GM19324 (cell line): Measurements from ENCODE around the gene POU3F3.

Experiments
- ATAC-seq: cut with Tn5 transposase; IDR thresholded peaks from one replicate; pipeline ENCODE4 v1.9.1; 2021; ENCODE audit warnings: mild to moderate bottlenecking, moderate library complexity; ENCODE audit not compliant: unreplicated experiment, low FRiP score

Gene POU3F3

DNA sequence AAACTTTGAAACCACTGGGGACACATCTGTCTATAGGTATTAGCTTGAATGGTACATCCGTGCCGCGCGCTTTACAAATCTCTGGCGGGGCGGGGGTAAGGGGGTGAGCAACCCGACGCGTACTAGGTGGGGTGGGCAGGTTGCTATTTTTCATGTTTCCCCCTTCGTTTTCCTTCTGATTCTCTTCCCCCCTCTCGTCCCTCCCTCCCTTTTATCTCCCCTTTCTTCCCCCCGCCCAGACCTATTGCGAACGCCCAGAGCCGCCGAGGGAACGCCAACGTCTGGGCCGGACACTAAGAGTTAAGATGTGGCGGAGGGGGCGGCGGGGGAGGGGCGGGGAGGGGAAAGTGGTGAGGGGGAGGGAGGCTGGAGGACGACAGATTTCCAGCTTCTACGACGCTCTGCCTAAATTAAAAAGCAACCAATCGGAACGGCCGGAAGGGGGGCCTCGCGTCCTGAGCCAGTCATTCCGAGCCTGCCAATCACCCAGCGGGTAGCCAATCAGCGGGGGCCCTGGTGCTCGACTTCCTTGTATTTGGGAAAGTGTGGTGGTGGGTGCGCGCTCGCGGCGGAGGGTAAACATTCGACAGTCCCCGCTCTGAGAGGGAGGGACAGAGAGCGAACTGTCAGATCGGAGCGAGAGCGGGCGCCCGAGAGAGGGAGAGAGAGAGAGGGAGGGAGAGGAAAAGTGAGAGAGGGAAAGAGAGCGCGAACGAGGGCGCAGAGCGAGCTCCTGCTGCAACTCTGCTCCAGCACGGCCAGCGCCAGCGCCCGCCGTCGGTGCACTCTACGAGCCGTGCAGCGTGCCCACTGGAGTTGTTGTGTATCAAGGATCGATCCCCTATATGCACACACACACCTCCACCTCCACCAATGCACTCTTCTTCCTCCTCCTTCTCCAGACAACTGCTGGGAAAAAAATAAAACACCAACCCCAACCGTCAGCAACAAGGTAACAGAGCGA, at the start of gene POU3F3:
POU3F3 (plus strand) TSS at position 582 of the 964 bp plus-strand sequence. CDS start 1,396 bp downstream, outside the sequence.
- ATAC-seq, result no peak

DNA sequence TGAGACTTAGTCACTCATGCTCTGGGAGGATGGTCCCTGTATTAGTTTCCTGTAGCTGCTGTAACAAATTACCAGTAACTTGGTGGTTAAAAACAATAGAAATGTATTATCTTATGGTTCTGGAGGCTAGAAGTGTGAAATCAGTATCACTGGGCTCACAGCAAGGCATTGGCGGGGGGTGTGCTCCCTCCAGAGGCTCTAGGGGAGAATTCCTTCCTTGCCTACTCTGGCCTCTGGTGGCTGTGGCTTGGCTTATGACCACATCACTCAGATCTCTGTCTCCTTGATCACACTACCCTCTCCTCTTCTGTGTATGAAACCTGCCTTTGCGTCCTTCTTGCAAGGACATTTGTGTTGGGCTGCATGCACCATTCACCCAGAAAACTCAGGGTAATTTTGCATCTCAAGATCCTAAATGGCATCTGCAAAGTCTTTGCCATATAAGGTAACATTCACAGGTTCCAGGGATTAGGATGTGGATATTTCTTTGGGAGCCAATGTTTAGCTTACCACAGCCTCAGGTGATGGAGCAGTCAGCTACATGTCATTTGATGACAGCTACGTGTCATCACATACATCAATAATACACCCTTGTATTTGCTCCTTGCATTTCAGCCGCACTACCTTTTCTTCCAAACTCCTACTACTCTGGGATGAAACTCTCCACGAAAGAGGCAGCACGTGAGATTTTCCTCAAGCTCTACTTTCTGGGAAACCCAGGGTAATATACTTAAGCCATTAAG, 49.6 kb upstream of the POU3F3 start:
- no peak for ATAC-seq

DNA sequence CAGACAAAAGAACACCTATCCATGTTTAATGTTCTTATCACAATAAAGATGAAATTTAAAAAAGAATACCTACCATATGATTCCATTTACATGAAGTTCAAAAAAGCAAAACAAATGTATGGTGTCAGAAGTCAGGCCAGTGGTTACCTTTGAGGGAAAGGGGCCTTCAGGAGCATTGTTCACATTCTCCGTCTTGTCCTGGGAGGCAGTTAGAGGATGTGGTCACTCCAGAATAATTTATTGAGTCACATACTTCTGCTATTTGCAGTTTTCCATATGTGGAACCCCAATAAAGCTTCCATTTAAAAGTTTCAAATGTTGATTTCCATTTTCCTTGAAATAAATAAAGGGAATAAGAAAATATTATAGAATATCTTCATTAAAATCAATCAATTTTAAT, 41.6 kb upstream of the POU3F3 start:
- ATAC-seq, result no peak

DNA sequence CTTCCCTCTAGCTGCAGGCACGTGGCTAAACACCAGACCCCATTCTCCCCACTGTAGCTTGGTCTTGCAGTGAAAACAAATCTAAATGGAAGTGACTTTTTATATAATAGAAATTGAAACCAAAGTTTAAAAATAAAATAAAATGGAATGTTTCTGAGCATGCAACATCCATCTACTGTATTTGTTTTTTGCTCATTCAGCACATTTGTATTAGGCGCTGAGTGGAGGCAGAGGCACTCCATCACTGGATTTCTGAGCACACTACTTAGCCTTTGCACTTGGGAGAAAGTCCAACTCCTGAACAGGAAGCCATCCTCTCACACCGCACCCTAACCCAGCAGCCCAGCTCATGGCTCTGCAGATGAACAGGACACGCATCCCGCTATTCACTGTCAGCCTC, 37.8 kb upstream of the POU3F3 start:
- no peak for ATAC-seq

DNA sequence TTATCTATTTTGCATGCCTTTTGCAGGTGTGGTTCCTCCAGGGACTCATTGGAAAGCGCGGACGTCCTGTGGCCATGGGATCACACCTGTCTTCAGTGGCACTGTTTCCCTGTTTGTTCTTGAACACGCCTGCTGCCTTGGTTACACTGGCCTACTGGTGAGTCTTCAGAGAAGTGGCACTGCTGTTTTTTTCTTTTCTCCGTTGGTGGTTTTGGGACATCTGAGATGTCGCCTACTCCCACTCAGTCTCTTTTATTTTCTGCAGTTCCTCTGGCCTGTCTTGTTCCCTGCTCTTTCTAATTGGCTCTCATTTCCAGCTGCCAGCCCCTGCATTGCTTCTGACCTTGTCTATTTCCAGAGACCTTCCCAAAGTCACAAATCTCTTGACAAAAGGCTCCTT, 35.7 kb upstream of the POU3F3 start:
- ATAC-seq, result no peak

DNA sequence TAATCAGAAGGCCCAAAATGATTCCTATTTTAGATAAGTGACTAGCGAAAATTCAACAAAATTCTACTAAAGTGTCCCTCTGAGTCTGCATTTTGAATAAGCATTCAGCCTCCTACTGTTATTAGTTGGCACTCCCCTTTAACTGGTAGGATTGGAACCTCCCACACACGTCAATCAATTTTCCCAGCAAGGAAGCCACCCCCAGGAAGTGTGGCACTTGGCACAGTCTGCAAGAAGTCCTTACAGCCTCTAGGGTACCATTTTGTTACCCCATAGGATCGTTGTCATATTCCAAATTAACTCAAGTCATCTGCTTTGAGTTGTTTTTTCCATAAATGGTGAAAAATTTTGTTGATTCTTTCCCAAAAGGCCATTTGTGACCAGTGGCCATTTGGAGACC, 33.8 kb upstream of the POU3F3 start:
- no peak for ATAC-seq

DNA sequence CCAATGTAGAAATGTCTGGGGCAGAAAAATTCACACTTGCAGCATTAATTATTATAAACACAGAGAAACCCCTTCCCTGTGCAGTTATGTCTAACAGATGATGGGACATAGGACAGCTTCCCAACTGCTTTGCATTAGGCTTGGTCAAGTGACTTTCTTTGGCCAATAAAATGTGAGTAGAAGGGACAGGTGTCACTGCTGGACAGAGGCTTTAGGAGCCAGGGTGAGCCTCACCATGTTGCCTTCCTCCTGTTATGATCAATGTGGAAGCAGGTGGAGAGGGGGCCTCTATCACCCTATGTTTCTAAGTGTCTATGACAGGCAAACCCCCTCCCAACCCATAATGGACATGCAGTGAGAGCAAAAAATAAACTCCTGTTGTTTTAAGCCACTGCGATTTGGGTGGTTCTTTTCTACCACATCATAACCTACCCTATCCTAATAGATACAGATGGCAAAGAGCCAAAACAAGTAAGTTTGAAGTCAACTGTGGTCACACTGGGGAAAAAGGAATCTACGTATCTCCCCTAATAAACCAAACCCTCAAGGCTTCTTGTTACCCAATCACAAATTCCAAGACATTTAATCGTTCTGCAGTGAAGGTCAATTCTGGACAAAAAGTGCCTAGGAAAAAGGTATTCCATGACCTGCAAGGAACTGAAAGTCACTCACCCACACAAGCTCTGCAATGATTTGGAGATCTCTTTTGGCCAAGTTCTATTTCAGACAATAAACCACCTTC, 28.6 kb upstream of the POU3F3 start:
- no peak for ATAC-seq

DNA sequence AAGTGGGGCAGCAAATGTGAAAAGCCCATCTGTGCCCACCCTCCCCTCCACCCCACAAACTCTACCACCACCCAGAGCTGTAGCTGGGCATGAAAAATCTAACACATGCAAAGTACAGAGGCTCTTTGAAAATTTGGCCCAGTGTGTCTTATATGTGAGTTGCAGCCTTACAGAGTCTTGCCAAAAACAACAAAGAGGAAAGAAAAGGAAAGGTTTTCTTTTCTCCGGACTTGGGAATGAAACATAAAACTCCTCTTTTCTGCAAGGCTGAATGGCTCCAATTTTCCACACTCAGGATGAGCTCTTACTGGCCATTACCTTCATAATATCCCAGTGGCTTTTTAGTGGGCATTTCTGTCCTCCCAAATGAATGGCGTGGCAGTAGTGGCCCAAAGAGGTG, 27.9 kb upstream of the POU3F3 start:
- ATAC-seq, result no peak

DNA sequence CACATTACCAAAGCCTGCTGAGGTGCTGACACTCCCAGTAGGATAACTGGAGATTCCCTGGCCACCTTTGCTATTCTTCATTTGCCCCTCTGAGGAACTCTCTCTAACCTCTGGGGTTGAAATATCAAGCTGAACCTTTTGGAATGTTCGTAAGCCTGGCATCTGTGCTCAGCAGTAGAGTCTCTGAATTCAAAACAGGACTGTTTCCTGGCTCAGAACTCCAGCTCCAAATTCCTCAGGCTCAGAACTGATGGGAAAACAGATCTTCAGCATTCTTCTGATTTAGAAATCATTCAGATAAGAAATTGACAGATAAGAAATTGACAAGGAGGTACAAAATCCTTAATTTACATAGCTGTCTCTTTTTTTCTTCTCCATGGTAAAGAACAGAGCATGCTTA, 22.2 kb upstream of the POU3F3 start:
- no peak for ATAC-seq

DNA sequence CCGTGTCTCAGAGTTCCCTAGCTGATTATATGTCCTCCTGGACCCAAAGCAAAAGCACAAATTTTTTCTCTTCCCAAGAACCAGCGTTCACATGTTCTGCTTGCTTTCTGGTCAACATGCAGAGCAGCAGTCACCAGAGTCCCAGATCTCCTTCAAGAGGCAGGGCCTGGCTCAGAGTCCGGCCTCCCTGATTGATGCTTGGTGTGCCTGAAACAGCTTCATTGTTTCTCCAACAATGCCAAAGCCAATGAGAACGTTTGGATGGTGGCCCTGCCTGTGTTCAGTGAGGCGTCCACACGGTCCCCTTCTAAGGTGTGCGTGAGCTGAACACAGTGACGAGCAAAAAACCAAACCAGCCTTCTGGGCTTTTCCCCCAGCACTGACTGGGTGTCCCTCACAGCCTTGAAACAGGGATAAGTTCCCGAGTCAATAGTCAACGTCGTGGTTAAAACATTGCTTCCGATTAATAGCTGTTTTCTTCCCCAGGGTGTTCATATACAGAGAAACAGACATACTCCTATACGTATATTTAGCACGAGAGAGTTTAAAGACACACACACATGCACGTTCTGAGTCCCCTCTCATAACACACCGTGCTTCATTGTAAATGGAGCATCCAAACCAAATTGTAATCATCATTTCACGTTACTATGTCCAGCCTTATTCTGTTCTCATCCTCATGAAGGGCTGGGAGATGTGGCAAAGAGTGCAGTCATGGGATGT, 19.3 kb upstream of the POU3F3 start:
- no peak for ATAC-seq

DNA sequence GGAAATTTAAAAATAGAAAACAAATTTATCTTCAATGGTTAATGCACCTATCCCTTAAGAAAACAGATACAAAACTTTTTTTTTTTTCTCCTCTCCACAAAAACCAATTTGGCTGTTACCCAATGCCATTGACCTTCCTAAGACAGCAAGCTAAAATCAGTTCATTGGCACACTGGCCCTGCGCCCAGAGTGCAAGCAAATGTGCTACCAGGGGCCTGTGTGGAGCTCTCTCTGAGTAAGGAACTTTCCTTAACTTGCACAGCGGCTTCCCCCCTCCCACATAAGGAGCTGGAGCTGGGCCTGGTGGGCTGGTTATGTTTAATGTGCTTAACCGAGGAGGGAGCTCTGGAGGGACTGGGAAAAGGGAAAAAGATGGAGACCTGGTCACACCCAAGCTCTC, 17.6 kb upstream of the POU3F3 start:
- ATAC-seq, result no peak

DNA sequence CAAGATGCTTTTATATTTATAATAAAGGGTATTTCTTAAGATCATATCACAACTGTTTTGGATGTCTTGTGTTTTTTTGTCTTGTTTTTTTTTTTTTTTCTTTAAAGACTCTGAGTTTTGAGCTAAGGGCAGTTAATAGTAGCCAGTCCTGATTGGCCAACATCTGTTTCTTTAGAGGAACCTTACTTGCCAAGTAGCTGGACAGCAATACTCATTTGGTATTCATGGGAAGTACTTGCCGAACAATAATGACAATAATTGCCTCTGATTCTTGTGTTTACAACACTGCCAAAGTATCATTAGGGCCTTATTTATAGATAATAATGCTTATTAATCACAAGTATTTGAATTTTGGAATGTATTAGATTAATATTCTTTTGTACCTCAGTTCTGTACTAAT, 17.1 kb upstream of the POU3F3 start:
- ATAC-seq, result no peak

DNA sequence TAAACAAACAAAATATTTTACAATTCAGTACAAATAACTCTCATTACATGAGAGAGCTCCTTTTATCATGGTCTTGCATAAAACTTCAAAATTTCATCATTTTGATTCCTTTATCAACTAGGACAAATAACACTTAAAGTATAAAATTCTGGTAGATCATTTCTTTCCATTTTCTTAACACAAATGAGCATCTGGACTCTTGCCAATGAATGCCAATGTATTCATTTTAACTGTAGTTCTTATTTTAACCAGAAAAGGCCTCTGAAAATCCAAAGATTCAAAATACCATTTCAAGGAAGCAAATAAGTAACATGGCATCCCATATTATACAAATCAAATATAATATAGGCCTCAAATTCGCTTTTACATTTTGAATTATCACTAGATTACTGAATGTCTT, 13.8 kb upstream of the POU3F3 start:
- ATAC-seq, result no peak

DNA sequence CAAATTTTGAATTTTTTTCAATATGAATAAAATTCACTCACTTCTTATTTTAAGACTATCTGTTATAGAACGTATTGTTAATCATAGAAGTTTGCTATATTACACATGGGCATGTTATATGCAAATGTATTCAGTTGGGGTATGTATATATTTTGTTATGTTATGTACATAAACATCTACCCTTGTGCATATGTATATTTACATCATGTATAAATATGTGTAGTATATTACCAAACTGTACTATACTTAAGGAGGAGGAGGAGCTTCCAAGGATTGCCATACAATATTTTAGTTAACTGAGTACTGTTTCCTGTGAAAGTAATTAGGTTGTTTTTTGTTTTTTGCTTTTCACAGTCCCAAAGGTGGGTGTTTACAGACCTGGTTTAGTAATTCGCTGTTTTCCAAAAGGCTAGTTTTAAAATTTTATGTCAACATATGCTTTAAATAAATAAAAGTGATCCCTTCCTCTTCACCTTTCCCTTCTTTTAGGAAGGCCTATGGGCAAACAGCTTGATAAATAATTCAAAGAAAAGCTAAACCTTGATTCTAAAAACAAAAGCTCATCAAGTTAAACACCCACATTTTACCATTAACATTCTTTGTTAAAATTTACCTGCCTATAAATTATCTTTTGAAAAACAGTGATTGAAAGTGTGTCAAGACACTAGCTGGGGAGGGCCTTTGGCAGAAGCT, 12.9 kb upstream of the POU3F3 start:
- no peak for ATAC-seq

DNA sequence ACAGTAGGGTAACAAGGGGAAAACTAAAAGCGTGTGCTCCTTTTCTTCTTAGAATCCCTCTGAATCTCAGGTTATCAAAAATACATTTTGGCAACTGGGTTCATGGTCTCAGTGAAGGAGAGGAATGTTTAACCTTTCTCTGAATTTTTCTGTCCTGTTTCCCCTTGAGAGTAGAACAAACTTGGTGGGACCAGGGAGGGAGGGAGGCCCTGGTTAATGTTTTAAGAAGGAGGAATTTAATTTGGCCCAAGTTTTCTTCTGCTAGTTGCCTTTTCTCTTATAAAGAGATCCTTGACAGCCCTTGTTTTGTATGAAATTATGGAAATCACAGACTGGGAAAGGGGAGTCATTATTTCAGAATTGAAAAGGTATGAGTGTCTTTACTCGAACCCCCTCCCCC, 12.2 kb upstream of the POU3F3 start:
- ATAC-seq, result no peak

DNA sequence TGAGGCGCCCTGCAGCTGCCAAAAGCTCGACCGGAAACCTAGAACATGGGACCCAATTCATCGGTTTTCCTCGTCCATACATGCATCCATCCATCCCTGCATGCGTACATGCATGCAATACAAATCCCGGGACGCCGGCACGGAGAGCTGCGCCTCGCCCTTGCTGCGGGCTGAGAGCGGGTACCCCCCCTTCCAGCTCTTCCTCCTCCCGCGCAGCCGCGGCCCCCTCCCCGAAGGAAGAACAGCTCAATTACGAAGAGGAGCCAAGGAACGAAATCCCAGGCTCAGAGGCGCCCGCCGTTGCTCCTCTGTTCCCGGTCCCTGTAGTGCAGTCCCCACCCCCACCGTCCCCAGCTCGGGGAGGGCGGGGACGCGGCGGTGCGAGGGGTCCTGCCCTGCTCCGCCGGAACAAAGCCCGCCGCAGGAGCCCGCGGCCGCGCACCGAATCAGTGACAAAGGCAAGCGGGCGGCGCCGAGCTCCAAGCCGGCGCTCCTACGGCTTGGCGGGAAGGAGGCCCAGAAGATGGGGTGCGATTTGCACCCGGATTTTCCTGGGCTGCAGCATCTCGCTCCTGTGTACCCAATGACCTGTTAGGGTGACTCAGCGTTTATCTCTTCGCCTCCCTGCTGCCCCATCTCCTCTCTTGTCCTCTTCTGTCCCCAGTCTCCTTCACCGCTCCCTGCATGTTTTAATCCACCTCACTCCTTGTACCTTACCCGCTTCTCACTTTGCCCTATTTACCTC, 8.9 kb upstream of the POU3F3 start:
- no peak for ATAC-seq

DNA sequence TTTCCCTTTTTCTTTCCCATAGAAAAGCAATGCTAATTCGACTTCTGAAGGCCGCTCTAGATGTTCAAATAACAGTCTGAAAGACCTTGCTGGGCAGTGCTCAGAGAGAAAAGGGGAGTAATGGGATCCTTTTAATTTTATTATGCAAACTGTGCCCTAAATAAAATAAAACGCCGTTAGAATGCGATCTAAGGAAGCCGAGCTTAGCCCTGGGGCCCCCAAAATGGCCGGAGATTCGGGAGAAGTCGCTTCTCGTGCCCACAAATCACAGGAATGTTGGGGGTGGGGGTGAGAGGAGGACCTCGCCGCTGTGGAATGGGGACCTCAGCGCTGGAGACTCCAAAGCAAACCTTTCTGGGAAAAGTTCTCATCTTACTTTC, 8.4 kb upstream of the POU3F3 start:
- no peak for ATAC-seq

DNA sequence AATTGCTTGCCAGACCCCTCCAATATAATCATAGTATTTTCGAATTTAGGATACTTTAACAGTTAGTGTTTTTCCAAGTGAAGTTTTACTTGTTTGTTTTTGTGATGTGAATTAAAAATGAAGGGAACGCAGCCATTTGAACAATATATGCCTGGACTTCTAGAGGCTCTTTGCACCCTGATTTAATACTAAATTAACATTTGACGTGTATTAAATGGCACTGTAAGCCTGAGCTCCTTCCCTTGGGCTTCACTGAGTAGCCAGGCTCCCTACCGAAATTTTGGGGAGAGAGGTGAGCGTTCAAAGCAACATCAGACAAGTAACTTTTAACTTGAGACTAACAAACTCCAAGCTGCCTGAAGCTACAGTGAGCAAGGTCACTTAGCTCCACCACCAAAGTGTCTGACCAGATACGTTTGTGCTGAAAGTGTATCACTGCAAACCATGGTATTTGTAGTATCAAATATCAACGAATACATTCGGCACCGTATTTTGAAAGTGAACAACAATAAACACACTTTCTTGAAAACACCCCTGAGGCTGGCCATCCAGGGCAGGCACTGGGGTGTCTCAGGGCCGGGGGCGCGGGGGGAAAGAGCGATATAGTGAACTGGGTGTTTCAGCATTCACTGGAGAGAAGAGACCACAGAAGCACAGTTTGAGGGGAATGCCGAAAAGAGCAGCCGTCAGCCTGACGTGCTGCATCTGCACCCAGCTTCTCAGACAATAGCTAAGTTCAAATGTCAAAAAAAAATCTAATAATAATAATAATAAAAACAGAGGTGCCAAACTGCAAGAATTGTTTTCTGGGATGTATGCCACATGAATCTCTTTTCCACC, 7.7 kb upstream of the POU3F3 start:
- no peak for ATAC-seq
